ENCODE results near the gene PHACTR4.
"Not testable (repeated sequence)": the region's sequence is repeated elsewhere in the genome, so short reads cannot be mapped to it uniquely, and the experiment has no call there.

The PHACTR4 gene

DNA sequence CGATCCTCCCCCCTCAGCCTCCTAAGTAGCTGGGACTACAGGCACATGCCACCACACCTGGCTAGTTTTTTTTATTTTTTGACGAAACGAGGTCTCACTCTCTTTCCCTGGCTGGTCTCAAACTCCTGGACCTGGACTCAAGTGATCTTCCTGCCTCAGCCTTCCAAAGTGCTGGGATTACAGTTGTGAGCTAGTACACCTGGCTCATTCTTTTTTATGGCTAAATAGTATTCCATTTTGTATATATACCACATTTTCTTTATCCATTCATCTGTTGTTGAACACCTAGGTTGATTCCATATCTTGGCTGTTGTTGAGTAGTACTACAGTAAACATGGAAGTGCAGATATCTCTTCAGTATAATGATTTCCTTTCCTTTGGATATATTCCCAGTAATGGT is 74.0 kb downstream of the PHACTR4 start:
- DNase-seq (ENCODE audit: low read depth), result no peak
- TF ChIP-seq, protein P1, sequence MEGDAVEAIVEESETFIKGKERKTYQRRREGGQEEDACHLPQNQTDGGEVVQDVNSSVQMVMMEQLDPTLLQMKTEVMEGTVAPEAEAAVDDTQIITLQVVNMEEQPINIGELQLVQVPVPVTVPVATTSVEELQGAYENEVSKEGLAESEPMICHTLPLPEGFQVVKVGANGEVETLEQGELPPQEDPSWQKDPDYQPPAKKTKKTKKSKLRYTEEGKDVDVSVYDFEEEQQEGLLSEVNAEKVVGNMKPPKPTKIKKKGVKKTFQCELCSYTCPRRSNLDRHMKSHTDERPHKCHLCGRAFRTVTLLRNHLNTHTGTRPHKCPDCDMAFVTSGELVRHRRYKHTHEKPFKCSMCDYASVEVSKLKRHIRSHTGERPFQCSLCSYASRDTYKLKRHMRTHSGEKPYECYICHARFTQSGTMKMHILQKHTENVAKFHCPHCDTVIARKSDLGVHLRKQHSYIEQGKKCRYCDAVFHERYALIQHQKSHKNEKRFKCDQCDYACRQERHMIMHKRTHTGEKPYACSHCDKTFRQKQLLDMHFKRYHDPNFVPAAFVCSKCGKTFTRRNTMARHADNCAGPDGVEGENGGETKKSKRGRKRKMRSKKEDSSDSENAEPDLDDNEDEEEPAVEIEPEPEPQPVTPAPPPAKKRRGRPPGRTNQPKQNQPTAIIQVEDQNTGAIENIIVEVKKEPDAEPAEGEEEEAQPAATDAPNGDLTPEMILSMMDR (IDR thresholded peaks at IDR 0.05; ENCODE audit: control insufficient read depth, insufficient read depth, low read depth, low read length, missing control alignments), result no peak
- no peak overlapping the region for H3K4me3 ChIP-seq (ENCODE audit: control insufficient read depth, low read depth, low read length)

DNA sequence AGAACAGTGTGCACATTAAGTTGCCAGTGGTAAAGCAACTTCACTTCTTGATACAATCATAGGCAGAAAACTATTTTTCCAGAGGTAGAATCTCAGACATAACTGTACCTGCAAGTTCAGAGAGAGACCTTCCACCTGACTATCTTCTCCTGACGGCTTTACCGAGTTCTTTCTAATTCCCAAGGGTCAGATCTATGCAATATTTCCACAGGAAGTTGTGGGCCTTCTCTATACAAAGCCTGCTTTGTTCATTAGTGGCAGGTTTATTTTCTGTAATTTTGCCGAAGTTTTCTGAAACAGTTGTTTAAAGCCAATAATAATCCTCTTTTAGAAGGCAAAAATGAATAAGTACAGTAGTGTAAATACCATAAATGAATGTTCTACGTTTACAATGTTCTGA is 78.1 kb downstream of the PHACTR4 start:
- DNase-seq (ENCODE audit: low read depth), result no peak
- TF ChIP-seq, protein P1 (IDR thresholded peaks at IDR 0.05; ENCODE audit: control insufficient read depth, insufficient read depth, low read depth, low read length, missing control alignments), result no peak
- no peak overlapping the region for H3K4me3 ChIP-seq (ENCODE audit: control insufficient read depth, low read depth, low read length)

DNA sequence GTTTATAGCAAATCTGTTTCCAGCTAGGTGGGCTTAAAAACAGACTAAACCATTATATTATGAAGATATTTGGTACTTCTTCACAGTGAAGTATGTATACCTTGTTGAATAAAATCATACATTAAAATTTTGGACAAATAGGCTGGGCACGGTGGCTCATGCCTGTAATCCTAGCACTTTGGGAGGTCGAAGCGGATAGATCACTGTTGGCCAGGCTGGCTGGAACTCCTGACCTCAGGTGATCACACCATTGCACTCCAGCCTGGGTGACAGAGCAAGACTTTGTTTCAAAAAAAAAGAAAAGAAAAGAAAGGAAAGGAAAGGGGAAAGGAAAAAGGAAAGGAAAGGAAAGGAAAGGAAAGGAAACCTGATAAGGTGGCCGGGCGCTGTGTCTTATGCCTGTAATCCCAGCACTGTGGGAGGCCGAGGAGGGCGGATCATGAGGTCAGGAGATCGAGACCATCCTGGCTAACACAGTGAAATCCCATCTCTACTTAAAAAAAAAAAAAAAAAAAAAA is 78.6 kb downstream of the PHACTR4 start:
- H3K4me3 ChIP-seq (ENCODE audit: control insufficient read depth, low read depth, low read length); DNase-seq (ENCODE audit: low read depth): not testable (repeated sequence)

DNA sequence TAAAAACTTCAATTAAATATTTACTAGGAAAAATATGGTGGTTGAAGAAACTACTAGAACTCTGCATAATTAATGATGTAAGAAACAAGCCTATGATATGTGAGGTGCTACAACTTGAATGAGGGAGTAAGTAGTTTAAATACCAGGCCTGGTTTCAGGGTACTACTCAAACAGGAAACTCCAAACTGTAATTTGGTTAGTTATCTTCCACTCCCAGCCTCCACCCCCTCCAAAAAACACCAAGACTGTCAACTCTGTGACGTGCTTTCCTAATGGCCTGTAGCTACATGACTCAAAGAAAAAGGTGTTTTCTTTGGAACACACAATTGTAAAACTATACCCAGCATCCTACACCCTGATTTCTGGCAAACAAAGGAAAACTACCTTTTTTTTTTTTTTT is 80.4 kb downstream of the PHACTR4 start:
- no peak for DNase-seq (ENCODE audit: low read depth)
- TF ChIP-seq, protein P1 (IDR thresholded peaks at IDR 0.05; ENCODE audit: control insufficient read depth, insufficient read depth, low read depth, low read length, missing control alignments), result no peak

DNA sequence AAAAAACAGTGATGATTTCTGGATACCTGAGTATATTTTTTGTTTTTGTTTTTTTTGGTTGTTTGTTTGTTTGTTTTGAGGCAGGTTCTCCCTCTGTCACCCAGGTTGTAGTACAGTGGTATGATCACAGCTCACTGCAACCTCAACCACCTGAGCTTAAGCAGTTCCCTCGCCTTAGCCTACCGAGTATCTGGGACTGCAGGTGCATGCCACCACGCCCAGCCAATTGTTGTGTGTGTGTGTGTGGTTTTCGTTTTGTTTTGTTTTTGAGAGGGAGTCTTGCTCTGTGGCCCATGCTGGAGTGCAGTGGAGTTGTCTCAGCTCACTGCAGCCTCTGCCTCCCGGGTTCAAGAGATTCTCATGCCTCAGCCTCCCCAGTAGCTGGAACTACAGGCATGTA is 81.0 kb downstream of the PHACTR4 start:
- TF ChIP-seq, protein P1 (IDR thresholded peaks at IDR 0.05; ENCODE audit: control insufficient read depth, insufficient read depth, low read depth, low read length, missing control alignments), result no peak
- H3K4me3 ChIP-seq (ENCODE audit: control insufficient read depth, low read depth, low read length), result no peak overlapping the region
- DNase-seq (ENCODE audit: low read depth), result no peak

More for the DNA sequence above, 80.4 kb downstream of the PHACTR4 start:
- H3K4me3 ChIP-seq (ENCODE audit: control insufficient read depth, low read depth, low read length), result no peak overlapping the region

DNA sequence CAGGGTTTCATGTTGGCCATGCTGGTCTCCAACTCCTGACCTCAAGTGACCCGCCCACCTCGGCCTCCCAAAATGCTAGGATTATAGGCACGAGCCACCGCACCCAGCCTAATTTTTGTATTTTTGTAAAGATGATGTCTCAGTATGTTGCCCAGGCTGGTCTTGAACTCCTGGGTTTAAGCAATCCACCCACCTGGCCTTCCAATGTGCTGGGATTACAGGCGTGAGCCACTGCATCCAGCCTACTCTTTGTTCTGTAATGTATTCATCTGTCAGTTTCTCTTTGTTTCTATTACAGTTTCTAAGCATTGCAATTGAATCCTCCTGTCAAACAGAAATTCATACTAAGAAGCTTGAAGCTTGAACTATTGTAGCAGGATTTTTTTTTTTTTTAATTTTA is 81.5 kb downstream of the PHACTR4 start:
- TF ChIP-seq, protein P1 (IDR thresholded peaks at IDR 0.05; ENCODE audit: control insufficient read depth, insufficient read depth, low read depth, low read length, missing control alignments), result no peak
- no peak overlapping the region for H3K4me3 ChIP-seq (ENCODE audit: control insufficient read depth, low read depth, low read length)
- DNase-seq (ENCODE audit: low read depth), result no peak

DNA sequence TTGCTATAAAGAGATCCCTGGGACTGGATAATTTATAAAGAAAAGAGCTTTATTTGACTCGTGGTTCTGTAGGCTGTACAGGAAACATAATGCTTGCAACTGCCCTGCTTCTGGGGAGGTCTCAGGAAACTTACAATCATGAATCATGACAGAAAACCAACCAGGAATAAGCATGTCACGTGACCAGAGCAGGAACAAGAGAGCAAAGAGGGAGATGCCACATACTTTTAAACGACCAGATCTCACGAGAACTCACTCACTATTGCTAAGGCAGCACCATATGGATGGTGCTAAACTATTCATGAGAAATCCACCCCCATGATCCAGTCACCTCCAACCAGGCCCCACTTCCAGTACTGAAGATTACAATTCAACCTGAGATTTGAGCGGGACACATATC is 86.5 kb downstream of the PHACTR4 start:
- DNase-seq (ENCODE audit: low read depth), result peak; percentile 33
- no peak overlapping the region for H3K4me3 ChIP-seq (ENCODE audit: control insufficient read depth, low read depth, low read length)
- TF ChIP-seq, protein P1 (IDR thresholded peaks at IDR 0.05; ENCODE audit: control insufficient read depth, insufficient read depth, low read depth, low read length, missing control alignments), result no peak
